Activated naive CD4-positive, alpha-beta T cell (primary cell): ENCODE data around the gene CCDC178.
"Not testable (repeated sequence)": the region's sequence is repeated elsewhere in the genome, so short reads cannot be mapped to it uniquely, and the experiment has no call there.

Source experiments
- DNase-seq, 4 experiments: peaks; one replicate each; lab custom pipeline; 2025; lab: John Stamatoyannopoulos, UW

CCDC178 gene

GRCh38 chr18:33231474-33232317, 208.8 kb downstream of the CCDC178 start:
- peak in 1 of 4 experiments; percentile 0 for DNase-seq

- DNase-seq, result no peak
Observed at GRCh38 chr18:33212363-33212762, 228.2 kb downstream of the CCDC178 start.

- DNase-seq, result no peak
Observed at GRCh38 chr18:33210575-33211189, 229.8 kb downstream of the CCDC178 start.

GRCh38 chr18:33205777-33206176, 234.7 kb downstream of the CCDC178 start:
- no peak for DNase-seq

GRCh38 chr18:33201509-33201926, 239.0 kb downstream of the CCDC178 start:
- DNase-seq, result no peak

- no peak for DNase-seq
Observed at GRCh38 chr18:33195795-33196194, 244.7 kb downstream of the CCDC178 start.

- DNase-seq, result no peak
Observed at GRCh38 chr18:33194793-33195192, 245.7 kb downstream of the CCDC178 start.

- DNase-seq, result no peak
Observed at GRCh38 chr18:33184958-33185357, 255.6 kb downstream of the CCDC178 start.

- no peak for DNase-seq
Observed at GRCh38 chr18:33184175-33184574, 256.3 kb downstream of the CCDC178 start.

- DNase-seq, result no peak
Observed at GRCh38 chr18:33183136-33183535, 257.4 kb downstream of the CCDC178 start.

GRCh38 chr18:33181016-33181415, 259.5 kb downstream of the CCDC178 start:
- no peak for DNase-seq

- no peak for DNase-seq
Observed at GRCh38 chr18:33169218-33169617, 271.3 kb downstream of the CCDC178 start.

- DNase-seq, result not testable (repeated sequence)
Observed at GRCh38 chr18:33164121-33164520, 276.4 kb downstream of the CCDC178 start.

- no peak for DNase-seq
Observed at GRCh38 chr18:33161131-33161530, 279.4 kb downstream of the CCDC178 start.

GRCh38 chr18:33159151-33159550, 281.4 kb downstream of the CCDC178 start:
- DNase-seq, result no peak

- DNase-seq, result no peak
Observed at GRCh38 chr18:33157893-33158292, 282.6 kb downstream of the CCDC178 start.

GRCh38 chr18:33156906-33157470, 283.5 kb downstream of the CCDC178 start:
- no peak for DNase-seq

- no peak for DNase-seq
Observed at GRCh38 chr18:33154049-33154448, 286.5 kb downstream of the CCDC178 start.

- no peak for DNase-seq
Observed at GRCh38 chr18:33152376-33152775, 288.1 kb downstream of the CCDC178 start.

GRCh38 chr18:33147811-33148210, 292.7 kb downstream of the CCDC178 start:
- not testable (repeated sequence) for DNase-seq

GRCh38 chr18:33146014-33146413, 294.5 kb downstream of the CCDC178 start:
- DNase-seq, result no peak

- no peak for DNase-seq
Observed at GRCh38 chr18:33135951-33136660, 304.4 kb downstream of the CCDC178 start.
